GM19240 (cell line): Measurements from ENCODE around the gene RSU1.

Experiments used
- DNase-seq: peaks from one replicate; pipeline ENCODE4 v3.0.0; 2011; ENCODE audit warnings: low spot score; ENCODE audit not compliant: insufficient read length

The RSU1 gene

DNA sequence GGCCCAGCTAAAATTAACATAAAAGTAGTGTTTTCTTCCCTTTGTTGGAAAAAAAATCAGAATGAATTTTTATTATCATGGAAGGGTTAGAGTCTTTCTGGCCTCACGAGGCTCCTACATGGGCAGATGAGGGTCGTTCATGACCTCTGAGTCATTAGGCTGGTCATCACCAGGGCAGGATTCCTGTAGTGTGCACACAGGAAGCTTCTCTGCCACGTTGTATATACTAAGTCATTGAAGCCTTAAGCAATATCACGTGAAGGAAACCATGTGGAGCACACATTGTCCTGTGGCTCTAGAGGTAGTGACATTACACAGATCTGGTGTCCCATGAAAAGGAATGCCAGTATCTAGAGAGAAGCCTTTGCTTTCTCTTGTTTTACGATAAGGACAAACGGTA is 210.8 kb downstream of the RSU1 start:
- no peak for DNase-seq

GRCh38 chr10:16603308-16603707 is 213.9 kb downstream of the RSU1 start:
- no peak for DNase-seq

- no peak for DNase-seq
Measured at GRCh38 chr10:16602104-16602775, 215.0 kb downstream of the RSU1 start.

DNA sequence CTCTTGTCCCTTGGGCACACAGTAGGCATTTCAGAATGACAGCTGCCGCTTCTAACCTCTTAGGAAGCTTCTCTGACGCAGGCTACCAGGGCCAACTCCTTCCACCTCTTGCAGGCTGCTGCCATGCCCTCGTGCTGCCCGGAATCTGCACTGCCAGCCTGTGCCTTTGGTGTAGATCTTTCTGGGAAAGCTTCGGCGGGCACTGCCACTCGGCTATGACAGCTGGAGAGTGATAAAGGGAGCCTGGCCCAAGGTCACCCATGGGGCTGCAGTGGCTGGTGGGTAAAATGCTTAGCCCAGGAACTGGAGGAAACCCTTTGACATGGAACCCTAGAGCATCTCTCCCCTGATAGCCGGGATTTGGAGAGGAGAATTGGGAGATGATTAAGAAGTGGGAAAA is 217.6 kb downstream of the RSU1 start:
- no peak for DNase-seq

GRCh38 chr10:16597656-16598055 is 219.6 kb downstream of the RSU1 start:
- no peak for DNase-seq

GRCh38 chr10:16592378-16592777 is 224.8 kb downstream of the RSU1 start:
- no peak for DNase-seq

DNA sequence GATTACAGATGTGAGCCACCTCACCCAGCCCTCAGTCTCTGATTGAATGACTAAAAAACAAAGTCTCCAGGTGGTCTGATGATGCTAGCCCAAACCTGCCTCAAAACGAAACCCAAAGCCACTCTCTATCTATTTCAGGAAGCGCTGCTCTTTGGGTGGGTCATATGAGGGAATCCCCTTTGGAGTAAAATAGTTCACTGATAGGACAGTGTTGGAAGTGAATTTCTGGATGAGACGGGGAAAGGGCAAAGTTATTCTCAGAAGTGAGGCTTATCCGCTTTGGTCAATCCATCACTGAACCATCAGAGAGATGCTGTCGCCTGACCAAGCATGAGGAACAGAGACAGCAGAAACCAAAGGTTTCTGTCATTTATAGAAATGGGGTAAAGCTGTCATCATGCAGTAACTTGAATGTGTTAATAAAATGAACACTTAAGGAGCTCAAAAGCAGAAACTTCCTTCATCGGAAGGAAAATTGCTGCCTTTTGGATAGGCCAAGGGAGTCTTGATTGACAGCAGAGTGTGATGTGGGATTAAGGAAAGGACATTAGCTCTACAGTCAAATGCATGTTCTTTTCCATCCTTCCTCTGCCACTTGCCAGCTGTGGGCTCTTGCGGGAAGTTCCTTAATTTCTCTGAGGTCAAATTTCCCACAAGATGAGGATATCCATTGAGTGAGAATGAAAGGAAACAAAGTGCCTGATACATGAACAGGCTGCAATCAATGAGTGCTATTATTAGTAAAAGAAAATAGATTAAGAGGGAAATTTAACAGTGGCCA is 230.7 kb downstream of the RSU1 start:
- DNase-seq = peak; percentile 25

GRCh38 chr10:16585103-16585502 is 232.1 kb downstream of the RSU1 start:
- DNase-seq = no peak

- no peak for DNase-seq
Measured at GRCh38 chr10:16583382-16583781, 233.8 kb downstream of the RSU1 start.

- no peak for DNase-seq
Measured at GRCh38 chr10:16581202-16581601, 236.0 kb downstream of the RSU1 start.

DNA sequence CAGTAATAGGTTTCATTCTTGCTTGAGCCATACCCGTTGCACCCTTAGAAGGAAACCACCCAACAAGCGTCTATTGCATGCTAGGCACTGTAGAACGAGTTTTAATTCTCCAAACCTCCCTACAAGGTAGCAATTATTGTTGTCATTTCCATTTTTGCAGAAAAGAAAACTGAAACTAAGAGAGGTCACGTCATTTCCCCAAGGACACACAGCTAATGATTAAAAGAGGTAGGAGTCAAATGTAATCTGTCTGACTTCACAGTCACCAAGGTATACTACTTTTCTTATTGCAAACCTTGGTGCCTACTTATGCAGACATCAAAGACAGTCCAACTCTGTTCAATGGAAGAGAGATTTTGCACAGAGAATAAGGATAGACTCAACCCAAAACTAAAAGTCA is 246.5 kb downstream of the RSU1 start:
- DNase-seq = no peak

DNA sequence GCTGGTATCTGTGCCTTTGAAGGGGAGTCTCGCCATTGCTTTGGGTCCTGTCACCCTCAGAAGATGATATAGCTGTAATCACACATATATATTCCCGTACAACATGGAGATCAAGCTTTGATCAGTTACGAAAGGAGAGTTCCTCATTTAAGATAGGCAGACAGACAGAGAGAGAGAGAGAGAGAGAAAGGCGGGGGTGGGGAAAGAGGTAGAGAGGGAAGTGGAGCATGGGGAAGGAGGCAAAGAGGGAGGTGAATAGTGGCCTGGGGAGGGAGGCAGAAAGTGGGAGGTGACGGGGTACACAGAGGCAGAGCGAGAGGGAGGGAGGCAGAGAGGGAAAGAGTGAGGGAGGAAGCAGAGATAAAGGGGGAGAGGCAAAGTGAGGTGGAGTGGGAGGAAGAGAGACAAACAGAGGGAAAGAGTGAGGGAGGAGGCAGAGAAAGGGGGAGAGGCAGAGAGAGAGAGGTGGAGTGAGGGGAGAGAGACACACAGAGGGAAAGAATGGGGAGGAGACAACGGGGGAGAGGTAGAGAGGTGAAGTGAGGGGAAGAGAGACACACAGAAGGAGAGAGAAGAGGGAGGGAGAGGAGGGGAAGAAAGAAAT is 250.9 kb downstream of the RSU1 start:
- no peak for DNase-seq

DNA sequence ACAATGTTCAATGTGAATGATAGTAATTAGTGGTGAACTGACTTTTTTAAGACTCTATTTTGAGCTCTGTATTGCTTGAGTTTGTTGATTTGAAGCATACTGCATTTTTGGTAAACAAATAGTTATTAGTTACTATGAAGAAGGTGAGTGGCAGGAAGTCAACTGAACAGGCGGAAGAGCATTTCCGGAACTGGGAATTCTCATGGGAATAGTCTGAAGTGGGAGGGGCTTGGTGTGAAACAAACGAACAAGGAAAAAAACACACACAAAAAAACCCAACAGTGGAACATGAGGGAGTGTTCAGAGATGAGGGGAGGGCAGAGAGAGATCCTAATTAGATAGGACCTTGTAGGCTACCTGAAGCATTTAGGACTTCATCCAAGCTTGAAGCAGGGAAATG is 251.6 kb downstream of the RSU1 start:
- no peak for DNase-seq

DNA sequence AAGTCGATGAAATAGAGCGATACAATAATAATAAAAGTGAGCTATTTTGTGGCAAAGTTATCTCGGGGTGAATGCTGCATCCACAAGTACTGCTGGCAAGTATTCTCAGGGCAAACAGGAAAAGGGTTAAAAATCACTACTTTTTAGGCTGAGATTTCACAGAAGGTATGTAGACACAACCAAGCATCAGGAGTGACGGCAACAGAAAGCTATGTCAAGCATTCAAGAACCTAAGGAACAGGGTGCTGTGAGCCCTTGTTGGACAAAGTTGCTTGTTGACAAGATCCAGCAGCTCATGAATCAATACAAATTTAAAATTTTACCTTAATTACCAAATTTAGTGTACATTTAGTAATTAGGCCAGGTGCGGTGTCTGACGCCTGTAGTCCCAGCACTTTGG is 254.3 kb downstream of the RSU1 start:
- DNase-seq = no peak

DNA sequence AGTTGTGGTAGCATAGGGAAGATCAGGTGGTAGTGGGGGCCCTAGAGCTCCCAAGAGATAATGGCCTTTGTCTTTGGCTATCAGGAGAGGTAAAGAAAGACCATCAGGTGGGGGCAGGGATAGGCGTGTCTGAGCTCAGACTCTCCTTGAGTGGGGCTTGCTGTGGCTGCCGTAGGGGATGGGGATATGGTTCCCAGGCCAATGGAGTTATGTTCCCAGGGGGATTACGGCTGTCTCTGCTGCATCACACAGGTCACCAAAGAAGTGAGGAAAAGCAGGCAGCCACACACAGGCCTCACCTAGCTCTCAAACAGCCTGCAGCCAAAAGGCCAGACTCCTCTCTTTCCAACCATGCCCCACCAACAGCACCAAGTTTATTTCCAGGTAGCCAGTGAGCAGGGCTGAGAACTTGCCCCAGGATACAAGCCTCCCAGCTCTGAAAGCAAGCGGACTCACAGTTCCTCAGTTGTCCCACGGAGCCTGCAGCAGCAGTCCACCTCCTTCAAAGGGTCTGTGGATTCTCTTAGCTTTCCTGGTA is 257.9 kb downstream of the RSU1 start:
- no peak for DNase-seq

- no peak for DNase-seq
Measured at GRCh38 chr10:16547973-16548372, 269.3 kb downstream of the RSU1 start.

- DNase-seq = peak; percentile 44
Measured at GRCh38 chr10:16545116-16545736, 272.0 kb downstream of the RSU1 start.

DNA sequence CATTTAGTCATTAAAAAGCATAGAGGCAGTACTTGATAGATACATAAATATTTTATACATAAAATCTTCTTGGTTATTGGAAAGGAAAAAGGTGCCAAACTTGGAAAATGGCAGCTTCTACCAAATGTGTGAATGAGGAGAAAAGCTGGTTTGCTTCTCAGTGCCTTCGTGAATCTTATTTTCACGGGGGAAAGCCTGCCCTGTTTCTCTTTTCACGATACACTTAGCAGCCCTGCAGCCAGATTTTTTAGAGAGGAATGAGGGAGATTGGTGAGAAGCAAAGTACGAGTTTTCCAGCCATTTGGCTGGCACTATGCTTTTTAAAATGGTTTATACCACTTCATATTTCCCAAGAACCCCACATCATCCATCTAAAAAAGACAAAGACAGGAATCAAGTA is 272.6 kb downstream of the RSU1 start:
- DNase-seq = no peak

- no peak for DNase-seq
Measured at GRCh38 chr10:16544099-16544498, 273.1 kb downstream of the RSU1 start.
